HG02943 (cell line): ENCODE results near the gene LRTM2.
"Not testable (repeated sequence)": the region's sequence is repeated elsewhere in the genome, so short reads cannot be mapped to it uniquely, and the experiment has no call there.

Source experiments
- ATAC-seq: cut with Tn5 transposase; IDR thresholded peaks from one replicate; pipeline ENCODE4 v1.9.1; 2021; ENCODE audit warnings: mild to moderate bottlenecking, low read depth, moderate library complexity; ENCODE audit not compliant: unreplicated experiment

LRTM2 gene

DNA sequence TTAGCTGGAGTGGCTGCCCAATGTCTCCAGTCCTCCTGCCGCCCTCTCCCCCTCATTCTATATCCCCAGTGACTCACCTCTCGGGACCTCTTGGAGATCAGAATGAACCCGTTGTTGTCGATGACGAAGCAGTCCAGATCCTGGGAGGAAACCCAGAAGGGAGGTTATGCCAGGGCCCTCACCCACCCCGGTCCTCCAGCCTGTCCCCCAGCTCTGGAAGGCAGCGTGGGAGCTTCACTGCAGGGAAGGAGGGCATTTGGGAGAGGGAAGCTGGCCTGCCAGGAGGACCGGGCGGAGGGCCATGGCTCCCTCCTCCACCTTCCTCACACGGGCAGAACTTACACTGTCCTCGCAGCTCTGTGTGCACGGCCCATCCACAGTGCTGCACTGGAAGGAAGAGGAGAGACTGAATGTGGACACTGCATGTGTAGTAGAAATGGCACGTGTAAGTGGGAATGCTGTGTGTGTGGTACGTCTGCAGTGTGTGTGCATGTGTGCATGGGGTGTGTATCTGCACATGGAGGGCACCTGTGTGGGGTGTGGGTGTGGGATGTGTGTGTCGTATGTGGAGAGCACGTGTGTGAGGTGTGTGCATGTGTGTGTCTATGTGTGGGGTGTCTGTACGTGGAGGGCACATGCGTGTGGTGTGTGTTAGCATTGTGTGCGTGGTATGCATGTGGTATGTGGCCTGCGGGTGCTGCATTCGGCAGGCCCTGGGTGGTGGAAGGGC is 10.0 kb upstream of the LRTM2 start:
- no peak for ATAC-seq

GRCh38 chr12:1810931-1811280 is 9.5 kb upstream of the LRTM2 start:
- ATAC-seq = no peak

DNA sequence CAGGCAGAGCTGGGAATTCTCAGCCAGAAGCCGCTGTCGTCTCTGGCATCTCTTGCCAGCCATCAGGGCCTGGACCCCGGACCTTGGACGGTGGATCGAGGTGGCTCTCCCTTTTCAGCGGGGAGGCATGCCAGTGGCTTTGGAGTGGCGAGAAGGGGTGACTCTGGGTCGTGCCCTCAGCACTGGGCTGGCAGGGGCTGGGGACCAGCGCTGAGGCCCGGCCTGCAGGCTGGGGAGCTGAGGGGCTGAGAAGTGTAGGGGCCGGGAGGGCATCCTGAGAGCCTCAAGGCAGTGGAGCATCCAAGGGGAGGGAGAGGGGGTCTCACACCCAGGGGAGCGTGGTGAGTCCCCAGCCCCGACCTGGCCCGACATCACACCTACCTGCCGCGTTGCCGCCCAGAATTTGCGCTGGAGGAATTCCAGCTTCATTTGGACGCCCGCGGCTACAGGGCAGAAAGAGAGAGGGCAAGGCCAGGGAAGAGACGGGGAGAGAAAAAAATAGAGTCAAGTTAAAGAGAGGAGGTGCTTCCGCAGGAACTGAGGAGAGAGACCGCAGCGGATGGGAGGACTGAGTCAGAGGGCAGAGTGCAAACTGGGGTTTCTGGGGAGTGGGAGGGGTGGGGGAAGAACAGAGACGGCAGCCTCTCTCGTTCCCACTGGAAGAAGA is 9.0 kb upstream of the LRTM2 start:
- ATAC-seq = no peak

GRCh38 chr12:1811948-1812291 is 8.4 kb upstream of the LRTM2 start:
- ATAC-seq = no peak

- ATAC-seq = no peak
These were observed 7.6 kb upstream of the LRTM2 start for GRCh38 chr12:1812650-1813302.

DNA sequence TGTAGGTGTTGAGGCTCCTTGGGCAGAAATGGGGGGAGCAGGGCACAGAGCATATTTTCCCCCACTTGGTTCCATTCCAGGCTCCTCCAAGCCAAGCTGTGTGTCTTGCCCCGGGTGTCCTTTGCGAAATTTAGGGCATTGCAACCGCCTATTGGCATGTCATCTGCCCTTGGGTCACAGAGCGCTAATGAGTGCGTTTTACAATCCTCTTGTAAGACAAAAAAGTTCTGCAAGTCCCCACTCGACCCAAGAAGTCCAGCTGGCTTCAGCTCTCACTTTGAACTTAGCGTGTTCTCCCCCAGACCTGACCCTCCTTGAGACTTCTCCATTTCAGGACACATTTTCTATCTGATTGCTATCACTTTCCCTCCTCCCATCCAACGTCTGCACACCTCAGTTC is 6.1 kb upstream of the LRTM2 start:
- no peak for ATAC-seq

- no peak for ATAC-seq
These were observed 5.3 kb upstream of the LRTM2 start for GRCh38 chr12:1815108-1815507.

GRCh38 chr12:1815814-1816729 is 4.3 kb upstream of the LRTM2 start:
- no peak for ATAC-seq

GRCh38 chr12:1816730-1817348 is 3.5 kb upstream of the LRTM2 start:
- ATAC-seq = no peak

- not testable (repeated sequence) for ATAC-seq
These were observed 2.4 kb upstream of the LRTM2 start for GRCh38 chr12:1817928-1818327.

DNA sequence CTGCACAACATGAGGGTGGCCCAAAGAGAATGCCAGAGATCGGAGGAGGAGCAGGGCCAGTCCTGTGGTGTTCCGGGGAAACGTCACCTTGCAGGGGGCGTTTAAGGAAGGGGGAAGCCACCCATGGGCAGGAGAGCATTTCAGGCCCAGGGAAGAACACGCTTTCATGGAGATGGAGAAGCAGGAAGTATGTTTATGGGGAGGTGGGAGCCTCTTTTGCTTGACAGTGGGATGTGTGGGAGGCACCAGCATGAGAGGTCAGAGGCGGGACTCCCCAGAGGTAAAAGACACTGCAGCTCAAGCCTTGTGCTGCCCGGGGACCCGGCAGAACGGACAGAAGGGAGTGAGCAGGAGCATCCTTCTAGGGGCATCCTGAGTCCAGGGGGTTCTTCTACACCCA is 1.3 kb upstream of the LRTM2 start:
- ATAC-seq = no peak

DNA sequence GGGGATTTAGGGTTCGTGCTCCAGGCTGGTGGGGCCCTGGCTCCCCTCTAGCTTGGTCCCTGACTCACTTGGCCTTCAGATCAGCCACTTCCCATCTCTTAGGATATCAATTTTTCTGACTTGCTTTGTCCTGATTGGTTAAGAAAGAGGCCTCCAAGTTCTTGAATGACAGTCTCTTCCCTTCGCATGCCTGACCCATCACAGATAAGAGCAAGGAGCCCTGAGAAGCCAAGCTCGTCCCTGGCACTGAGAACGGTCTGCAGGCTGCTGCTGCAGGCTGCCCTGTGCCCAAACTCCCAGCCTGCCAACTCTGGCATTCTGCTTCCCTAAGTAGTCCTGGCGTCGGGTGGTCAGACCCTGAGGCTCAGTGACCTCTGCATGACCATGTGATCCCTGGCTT is 794 bp upstream of the LRTM2 start:
- no peak for ATAC-seq

DNA sequence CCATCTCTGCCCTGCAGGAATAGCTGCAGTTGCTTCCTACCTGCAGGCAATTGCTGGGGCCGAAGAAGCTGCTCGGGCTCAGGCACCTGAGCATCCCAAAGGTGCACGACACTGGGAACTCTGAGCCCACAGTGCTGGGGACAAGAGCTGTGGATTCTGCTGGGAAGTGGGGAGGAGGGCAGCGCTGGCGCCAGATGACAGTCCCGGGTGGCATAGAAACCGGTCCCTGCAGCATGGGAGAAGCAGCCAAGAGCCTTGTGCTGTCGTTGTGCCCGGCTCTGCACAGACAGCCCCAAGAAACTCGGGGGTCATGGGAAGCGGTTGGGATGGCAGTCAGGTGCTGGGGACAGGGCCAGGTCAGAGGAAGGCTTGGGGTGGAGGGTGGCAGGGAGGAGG is 529 bp downstream of the LRTM2 start:
- no peak for ATAC-seq

DNA sequence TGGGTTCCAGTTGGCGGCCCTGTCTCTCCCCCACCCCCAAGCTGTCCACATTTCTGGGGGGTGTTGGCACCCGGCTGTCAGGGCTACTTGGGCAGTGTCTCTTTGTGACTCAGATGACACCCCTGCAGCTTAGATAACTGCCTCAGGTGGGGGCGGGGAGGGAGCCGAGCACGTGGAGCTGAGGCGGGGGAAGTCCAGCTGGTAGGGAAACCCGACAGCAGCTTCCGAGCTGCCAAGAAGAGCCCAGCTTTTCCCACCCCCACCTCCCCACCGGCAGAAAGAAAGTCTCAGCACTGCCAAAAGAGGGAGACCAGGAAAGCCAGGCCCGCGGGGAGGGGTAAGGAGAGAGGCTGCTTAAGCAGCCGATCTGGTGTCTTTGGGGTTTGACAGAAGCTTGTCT is 1.4 kb downstream of the LRTM2 start:
- no peak for ATAC-seq

GRCh38 chr12:1822699-1823098 is 2.3 kb downstream of the LRTM2 start:
- no peak for ATAC-seq

GRCh38 chr12:1823237-1823636 is 2.9 kb downstream of the LRTM2 start:
- ATAC-seq = no peak

- no peak for ATAC-seq
These were observed 5.2 kb downstream of the LRTM2 start for GRCh38 chr12:1825382-1826102.

DNA sequence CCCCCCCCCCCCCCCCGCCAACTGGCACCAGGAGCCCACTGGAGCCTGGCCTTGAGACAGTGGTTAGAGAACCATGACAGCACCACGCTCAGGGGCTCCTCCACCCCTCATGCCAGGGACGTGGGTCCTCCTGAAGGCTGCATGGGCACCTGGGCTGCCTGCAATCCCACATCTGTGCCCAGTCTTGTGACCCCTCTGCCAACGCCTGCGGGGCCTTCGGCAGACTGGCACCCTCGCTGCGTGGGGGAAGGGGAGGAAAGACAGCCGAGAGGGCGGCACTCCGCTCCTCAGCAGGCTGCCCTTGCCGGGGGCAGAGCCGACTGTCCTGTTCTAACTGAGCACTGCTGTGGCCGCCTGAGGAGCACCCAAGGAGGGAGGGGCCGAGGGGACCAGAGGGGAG is 6.0 kb downstream of the LRTM2 start:
- ATAC-seq = no peak

DNA sequence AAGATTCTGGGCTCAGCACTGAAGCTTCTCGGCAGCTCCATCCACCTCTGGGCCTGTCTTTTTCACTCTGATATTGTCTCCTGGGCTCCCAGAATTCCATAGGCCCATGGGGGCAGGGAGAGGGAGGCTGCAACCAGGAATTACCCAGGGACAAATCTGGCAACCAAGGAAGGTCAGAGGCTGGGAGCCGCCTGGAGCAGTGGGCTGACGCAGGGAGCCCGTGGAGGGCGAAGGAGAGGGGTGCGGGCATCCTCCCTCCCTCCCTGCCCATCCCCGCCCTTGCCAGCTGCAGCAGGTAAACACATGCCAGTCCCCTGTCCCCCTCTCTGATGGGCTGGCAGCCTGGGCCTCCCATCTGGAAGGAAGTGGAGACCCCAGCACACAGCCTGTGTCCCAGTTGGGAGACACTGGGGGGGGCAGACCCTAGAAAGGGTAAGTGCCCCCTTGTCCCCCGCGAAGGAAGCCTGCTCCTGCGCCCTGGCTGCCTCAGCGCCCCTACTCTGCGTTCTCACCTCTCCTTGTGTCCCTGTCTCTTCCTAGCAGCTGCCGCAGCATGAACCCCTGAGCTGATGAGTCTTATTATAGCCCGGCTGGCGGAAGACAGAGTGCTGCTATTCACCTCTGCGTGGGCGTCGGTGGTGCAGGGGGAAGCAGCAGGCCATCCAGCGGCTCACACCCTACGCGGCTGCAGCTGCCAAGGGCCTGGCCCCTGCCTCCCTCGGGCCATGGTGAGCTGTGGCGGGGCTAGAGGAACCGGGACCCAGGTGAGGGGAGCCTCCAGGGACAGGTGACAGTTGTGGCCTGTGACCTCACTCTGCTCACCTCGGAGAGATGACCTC is 6.7 kb downstream of the LRTM2 start:
- no peak for ATAC-seq
